Activated CD8-positive, alpha-beta T cell treated with anti-CD3 and anti-CD28 coated beads for 36 hours (primary cell): ENCODE data around the gene TSC2. TPM values are rescaled to one million over a fixed set of nuclear protein-coding genes. Genes with fewer than 3 reads are reported as not detected.

Experiments used
- ATAC-seq: fragments of 200-7000 bp; cut with Tn5 transposase; one replicate; pipeline ENCODE4 v1.10.0; 2021; ENCODE audit warnings: mild to moderate bottlenecking, moderate library complexity
- CTCF ChIA-PET: fragments of 350-600 bp; sonication (Branson Sonifier 250); formaldehyde crosslinking; loops from one replicate; lab custom pipeline; 2021; ENCODE audit warnings: antibody characterized with exemption; lab: Charles Lee
- POLR2A ChIA-PET: fragments of 350-600 bp; sonication (Branson Sonifier 250); formaldehyde crosslinking; loops from one replicate; lab custom pipeline; 2021; ENCODE audit warnings: antibody characterized with exemption; lab: Charles Lee
- DNase-seq: peaks from one replicate; pipeline ENCODE4 v3.0.0-alpha.2; 2020
- H3K27ac Mint-ChIP-seq: one replicate; pipeline ENCODE4 v1.8.0; 2021; ENCODE audit warnings: mild to moderate bottlenecking, mixed read lengths
- H3K27me3 Mint-ChIP-seq: one replicate; pipeline ENCODE4 v1.8.0; 2021; ENCODE audit warnings: mixed read lengths
- H3K36me3 Mint-ChIP-seq: one replicate; pipeline ENCODE4 v1.8.0; 2021; ENCODE audit warnings: low read depth, mixed read lengths
- H3K4me1 Mint-ChIP-seq: one replicate; pipeline ENCODE4 v1.8.0; 2021; ENCODE audit warnings: low read depth, mixed read lengths
- H3K4me3 Mint-ChIP-seq: one replicate; pipeline ENCODE4 v1.8.0; 2021; ENCODE audit warnings: mild to moderate bottlenecking, moderate library complexity, mixed read lengths
- H3K9me3 Mint-ChIP-seq: one replicate; pipeline ENCODE4 v1.8.0; 2021; ENCODE audit warnings: mixed read lengths
- CTCF ChIP-seq: fragments of 200-600 bp; IDR thresholded peaks from one replicate; pipeline ENCODE4 v1.8.0; 2022; ENCODE audit warnings: antibody characterized with exemption, mild to moderate bottlenecking
- intact Hi-C: fragments of 100-400 bp; cut with micrococcal nuclease; formaldehyde crosslinking; loops from one replicate; pipeline ENCODE4 v1.10.0; 2022
- total RNA-seq, 2 experiments: library from RNA; stranded (reverse); gene quantifications; one replicate each; pipeline ENCODE4 v1.2.3, GENCODE V29; 2021

TSC2 gene
- total RNA-seq, 2 experiments from 2014 or later: 54.4 to 57.3 TPM

- POLR2A ChIA-PET: interaction anchor here (1.1 kb wide), 1 partner anchor 9 kb away, joined by 3 read pairs; no protein-coding TSS in a partner anchor
- DNase-seq (no peak), ATAC-seq (no peak)
- Mint-ChIP-seq H3K27me3 (no peaks in the 10 kb centered on the region), H3K36me3 (no peaks in the 10 kb centered on the region), H3K9me3 (no peaks in the 10 kb centered on the region), H3K4me3 (no peak overlapping the region), H3K4me1 (no peaks in the 10 kb centered on the region), H3K27ac (no peak overlapping the region)
- TF ChIP-seq CTCF: no peak
- intact Hi-C loops: no loop called here
- CTCF ChIA-PET: no interaction called here
These were observed 37.9 kb downstream of the TSC2 start for GRCh38 chr16:2085669-2086068.

- no peak for TF ChIP-seq CTCF
- POLR2A ChIA-PET: interaction anchor here (1.0 to 1.1 kb wide), 2 partner anchors 9 to 39 kb away, joined by 3 read pairs; no protein-coding TSS in a partner anchor
- Mint-ChIP-seq H3K4me3 (no peak overlapping the region), H3K9me3 (no peaks in the 10 kb centered on the region), H3K27me3 (no peaks in the 10 kb centered on the region), H3K36me3 (no peaks in the 10 kb centered on the region), H3K27ac (no peak overlapping the region), H3K4me1 (no peaks in the 10 kb centered on the region)
- CTCF ChIA-PET: no interaction called here
- DNase-seq (no peak), ATAC-seq (no peak)
- intact Hi-C loops: no loop called here
These were observed 38.4 kb downstream of the TSC2 start for GRCh38 chr16:2086106-2086742.

- POLR2A ChIA-PET: interaction anchor here (1.0 to 1.1 kb wide), 3 partner anchors 10 to 67 kb away, joined by 3 to 4 read pairs (median 3); no protein-coding TSS in a partner anchor
- H3K27ac Mint-ChIP-seq: no peak overlapping the region
These were observed 39.3 kb downstream of the TSC2 start for GRCh38 chr16:2086812-2087747.

GRCh38 chr16:2087748-2088631 lies 40.2 kb downstream of the TSC2 start:
- no peak overlapping the region for H3K27ac Mint-ChIP-seq
- intact Hi-C loops: no loop called here
- ATAC-seq (no peak), DNase-seq (no peak)
- no peaks in the 10 kb centered on the region for H3K36me3 Mint-ChIP-seq
- no peak overlapping the region for H3K4me3 Mint-ChIP-seq
- no peaks in the 10 kb centered on the region for H3K27me3 Mint-ChIP-seq
- no peaks in the 10 kb centered on the region for H3K9me3 Mint-ChIP-seq
- POLR2A ChIA-PET: interaction anchor here (1.0 kb wide), 1 partner anchor 66 kb away, joined by 4 read pairs; no protein-coding TSS in a partner anchor
- CTCF ChIA-PET: no interaction called here
- no peak for TF ChIP-seq CTCF
- H3K4me1 Mint-ChIP-seq: no peaks in the 10 kb centered on the region

More at GRCh38 chr16:2086812-2087747, 39.3 kb downstream of the TSC2 start:
- no peak for DNase-seq
- CTCF ChIA-PET: no interaction called here
- no peaks in the 10 kb centered on the region for H3K36me3 Mint-ChIP-seq
- no peaks in the 10 kb centered on the region for H3K9me3 Mint-ChIP-seq
- no peak for TF ChIP-seq CTCF
- no peaks in the 10 kb centered on the region for H3K4me1 Mint-ChIP-seq
- ATAC-seq: no peak
- no peak overlapping the region for H3K4me3 Mint-ChIP-seq
- intact Hi-C loops: no loop called here
- no peaks in the 10 kb centered on the region for H3K27me3 Mint-ChIP-seq
